Measurements from ENCODE around the gene APC.
"Not testable (repeated sequence)": the region's sequence is repeated elsewhere in the genome, so short reads cannot be mapped to it uniquely, and the experiment has no call there.

Gene APC

DNA sequence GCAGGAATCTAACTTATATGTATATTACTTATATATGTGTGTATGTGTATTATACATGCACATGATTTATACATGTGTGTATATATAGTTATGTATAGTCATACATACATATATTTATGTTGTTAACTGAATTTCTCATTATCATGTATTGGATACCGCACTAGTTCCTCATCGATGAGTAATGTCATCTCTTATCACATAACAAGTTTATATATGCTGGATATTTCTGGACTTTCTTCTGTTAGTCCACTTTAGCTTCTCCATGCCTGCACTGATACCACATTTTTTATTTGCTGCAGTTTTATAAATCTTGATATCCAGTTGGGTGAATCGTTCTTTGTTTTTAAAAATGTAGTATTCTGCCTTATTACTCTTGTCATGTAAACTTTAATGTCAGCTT is 50.2 kb downstream of the APC start:
- DNase-seq: no peak

DNA sequence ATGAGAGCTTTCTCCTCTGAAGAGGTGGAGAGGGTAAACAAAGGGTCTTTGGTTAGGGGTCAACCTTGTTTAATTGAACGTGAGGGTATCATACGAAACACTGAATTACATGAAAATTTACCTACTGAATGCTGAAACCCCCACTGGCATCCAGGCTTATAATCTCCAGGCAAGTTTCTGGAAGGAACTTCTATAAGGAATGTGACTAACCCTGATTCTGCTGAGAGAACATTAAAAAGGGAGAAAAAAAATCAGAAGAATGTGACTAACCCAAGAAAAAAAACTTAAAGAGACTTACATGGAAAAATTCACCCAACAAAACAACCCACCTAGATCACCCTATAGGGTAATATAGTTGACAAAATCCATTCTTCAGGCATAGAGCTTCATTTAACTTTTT is 55.5 kb downstream of the APC start:
- DNase-seq: no peak

DNA sequence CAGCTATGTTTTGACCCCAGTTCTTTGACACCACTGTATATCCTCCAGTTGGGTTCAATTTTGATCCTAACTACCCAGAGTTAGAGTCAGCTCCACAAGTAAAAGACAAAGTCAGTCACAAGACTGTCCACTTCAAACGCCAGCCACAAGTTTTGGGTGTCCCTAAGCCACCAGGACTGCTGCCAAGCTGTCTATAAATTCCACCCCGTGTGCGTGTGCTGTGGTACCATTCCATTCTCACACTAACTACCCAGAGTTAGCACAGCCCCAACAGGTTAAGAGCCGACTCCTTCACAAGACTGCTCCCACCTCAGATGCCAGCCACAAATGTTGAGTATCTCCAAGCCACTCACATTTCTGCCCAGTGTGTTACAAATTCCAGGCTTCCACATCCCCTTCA is 56.7 kb downstream of the APC start:
- DNase-seq: no peak

DNA sequence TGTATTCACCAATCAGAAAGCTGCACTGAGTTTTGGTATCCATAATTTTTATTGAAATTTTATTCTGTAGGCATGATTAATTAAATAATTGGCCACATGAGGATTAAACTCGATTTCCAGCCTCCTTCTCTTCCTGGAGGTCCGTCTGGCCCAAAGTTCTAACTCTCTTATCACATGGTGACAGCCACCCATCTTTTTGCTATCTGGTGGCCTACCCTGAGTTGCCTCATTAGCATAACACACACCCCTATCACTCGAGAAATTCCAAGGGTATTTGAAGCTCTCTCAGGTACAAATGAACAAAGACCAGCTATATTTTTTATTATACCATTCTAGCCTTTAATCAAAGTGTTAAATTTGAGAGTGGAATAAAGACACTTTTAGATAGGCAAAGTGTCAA is 57.7 kb downstream of the APC start:
- DNase-seq: no peak

DNA sequence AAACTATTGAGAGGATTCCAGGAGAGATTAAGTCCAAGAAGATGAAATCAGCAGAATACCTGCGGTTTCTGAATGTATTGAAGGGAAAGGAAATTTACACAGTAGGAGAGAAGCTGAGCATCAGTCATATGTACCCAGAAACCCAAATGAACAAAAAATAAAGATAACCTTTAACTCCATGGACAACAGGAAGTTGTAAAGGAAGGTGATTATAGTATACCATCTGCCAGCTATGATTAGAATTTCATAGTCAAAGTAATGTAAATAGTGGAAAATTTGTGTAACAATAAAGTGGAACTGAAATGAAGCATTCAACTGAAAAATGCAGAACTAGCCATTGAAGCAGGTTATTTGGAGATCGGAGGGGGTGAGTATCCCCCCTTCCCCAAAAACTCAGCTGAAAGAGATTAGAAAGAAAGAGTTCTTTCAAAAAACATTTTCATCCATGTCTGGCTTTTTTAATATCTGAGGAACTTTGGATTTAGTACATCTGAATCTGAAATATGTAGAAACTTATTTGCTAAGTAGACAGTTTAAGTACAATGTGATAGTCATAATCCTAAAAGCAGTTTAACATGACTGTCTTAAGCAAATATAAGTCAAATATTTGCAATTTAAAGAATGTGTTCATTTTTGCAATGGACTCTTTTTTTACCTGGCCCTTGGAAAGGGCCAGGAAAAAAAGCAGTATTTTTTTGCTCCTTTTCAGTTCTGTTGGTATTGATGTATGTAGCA is 58.4 kb downstream of the APC start:
- DNase-seq: no peak

DNA sequence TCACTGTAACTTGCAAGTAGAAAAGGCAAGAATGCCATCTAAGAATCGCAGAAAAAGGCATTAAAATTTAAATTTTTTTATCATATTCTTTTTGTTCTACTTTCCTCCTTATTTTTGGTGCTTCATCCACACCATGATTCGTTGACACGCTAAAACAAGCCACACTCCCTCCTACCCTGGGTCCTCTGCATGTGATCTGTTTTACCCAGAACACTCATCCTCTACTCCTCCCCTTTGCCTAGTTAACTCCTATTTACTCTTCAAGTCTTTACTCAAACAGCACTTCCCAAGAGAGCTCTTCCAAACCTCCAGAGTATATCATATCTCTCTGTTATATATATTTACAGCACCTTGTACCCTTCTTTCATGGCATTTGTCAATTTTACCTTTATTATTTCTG is 62.0 kb downstream of the APC start:
- DNase-seq: no peak

DNA sequence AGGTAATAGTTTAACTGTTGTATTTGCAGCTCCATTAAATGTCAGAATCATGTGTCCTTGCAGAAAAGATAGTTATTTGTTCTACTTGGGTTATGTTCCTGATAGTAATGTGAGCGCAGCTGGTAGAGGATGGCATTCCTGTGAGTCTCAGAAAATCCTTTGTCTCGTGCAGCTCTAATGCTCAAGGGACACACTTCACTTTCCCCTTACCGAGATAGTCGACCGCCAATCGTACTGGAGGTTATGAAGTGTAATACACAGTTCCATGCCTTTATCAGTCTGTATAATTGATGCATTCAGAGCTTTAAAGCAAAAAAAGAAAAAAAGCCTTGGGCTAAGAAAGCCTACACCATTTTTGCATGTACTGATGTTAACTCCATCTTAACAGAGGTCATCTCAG is 63.2 kb downstream of the APC start:
- DNase-seq: no peak

DNA sequence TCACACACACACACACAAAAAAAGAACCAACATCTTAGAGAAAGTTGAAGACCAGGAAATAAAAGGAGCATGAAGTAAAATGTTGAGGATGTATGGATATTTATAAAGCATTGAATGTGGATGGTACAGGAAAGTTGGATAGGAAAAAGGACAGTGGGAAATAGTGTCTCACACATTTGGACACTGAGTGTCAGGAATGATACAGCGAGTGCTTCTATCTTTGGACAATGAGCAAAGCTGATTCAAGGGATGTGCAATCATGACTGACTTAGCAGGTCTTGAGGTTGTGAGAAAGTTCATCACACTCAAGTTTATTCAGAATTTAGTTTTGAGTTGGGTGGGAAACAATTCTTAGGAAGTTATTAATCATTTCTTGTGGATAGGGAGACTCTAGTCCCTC is 73.3 kb downstream of the APC start:
- DNase-seq: no peak

DNA sequence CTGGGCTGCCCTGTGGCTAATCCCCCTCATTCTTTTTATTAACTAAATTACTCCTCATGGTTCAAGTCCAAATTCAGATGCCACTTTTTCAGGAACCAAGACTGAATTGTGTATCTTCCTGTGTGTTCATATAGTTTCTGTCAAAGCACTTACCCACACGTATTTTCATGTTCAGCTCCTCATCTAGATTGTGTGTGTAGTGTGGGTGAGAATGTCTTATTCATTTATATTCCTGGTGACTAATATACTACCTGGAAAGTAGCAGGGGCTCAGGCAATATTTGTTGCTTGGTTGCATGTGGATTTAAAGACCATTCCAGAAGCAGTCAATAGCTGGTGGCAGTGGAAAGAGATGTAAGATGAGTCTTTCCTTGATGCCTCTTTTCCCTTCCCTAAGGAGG is 74.9 kb downstream of the APC start:
- peak; percentile 2 for DNase-seq

DNA sequence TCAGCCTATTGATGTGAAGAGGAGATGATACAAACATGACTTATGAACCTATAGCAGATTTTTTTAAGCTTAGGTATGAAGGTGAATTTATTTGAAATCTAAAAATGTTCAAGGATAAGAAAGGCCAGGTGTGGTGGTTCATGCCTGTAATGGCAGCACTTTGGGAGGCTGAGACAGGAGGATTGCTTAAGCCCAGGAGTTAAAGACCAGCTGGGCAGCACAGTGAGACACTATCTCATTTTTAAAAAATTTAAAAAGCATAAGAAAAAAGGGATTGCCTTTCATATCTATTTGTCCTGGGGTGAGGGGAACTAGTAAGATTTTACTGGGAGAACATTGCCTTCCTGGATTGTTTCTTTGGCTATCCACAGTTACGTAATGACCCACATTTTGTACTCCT is 82.6 kb downstream of the APC start:
- no peak for DNase-seq

DNA sequence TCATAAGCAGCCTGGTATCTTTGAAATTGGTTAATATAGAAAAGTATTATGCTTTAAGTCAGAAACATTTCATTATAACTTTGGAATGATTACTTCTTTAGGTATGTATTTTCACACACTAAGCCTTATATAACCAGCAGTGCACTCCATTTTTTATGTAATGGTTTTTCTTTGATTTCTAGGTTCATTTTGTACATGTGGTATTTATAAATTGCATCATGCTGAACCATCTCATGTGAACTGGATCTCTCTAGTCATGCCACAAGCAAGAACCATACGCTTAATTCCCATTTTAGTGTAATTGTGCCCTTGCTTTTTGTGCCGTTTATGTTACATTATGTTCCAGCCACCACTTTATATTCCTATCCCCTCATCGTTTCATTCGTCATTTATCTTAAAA is 84.8 kb downstream of the APC start:
- DNase-seq: no peak

DNA sequence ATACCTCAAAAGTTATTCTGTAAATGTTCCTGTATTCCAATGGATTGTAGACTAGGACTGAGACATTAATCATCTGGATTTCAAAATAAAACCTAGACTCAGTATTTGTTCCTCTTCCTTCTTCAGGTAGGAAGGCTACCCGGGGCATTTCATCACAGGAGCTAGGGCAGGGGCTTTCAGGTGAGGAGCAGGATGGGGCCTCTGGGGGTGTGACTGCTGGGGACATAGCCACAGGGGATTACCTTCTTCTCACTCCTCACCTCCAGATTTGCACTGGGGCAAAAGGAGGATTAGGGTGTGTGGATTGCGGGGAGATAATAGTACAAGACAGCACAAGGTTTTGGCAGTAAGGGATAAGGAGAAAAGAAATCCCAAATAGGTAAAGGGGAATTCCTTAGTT is 85.5 kb downstream of the APC start:
- no peak for DNase-seq

DNA sequence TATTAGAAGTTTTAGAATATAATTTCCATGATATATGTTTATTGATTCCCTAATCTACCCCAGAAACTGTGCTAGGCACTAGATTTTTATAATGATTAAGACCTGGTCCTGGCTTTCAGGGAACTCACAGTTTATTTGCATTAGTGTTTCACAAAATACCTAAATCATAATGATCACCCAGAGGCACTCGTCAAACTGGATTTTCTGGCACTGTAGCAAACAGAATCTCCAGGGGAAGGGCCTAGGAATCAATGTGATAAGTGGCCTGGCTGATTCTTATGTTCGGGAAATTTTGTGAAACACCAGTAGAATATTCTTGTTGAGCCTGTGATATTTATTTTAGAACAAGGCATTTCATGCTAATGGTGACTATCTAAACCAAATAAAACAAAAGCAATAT is 86.0 kb downstream of the APC start:
- DNase-seq: no peak

DNA sequence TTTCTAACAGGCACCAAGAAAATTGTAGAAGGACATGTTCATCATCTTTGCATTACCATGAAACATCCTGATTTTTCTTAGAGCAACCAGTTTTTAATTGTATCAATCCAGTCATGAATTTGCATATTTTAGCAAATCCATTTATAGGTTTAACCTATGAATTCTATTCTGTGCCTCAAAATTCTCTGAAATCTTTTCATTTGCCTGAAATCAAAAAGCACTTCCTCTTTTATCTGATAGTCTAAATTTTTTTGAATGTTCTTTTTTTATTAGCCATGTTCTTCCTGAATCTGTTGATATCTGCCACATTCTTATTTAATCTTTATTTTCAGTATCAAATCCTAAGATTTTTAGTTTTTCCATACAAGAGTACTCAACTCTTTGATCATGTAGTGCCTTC is 86.5 kb downstream of the APC start:
- DNase-seq: no peak

DNA sequence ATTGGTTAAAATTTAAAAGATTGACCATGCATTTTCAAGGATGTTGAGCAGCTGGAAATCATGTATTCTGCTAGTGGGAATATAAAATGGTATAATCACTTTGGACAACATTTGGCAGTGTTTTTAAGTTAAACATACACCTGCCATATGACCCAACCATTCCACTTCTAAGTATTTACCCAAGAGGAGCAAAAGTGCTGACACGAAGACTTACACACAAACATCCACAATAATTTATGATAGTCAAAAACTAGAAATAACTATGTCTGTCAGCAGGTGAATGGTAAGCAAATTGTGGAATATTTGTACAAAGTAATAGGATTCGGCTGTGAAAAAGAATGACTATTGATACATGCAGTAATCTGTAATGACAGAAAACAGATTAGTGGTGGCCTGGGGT is 92.7 kb downstream of the APC start:
- DNase-seq: no peak

DNA sequence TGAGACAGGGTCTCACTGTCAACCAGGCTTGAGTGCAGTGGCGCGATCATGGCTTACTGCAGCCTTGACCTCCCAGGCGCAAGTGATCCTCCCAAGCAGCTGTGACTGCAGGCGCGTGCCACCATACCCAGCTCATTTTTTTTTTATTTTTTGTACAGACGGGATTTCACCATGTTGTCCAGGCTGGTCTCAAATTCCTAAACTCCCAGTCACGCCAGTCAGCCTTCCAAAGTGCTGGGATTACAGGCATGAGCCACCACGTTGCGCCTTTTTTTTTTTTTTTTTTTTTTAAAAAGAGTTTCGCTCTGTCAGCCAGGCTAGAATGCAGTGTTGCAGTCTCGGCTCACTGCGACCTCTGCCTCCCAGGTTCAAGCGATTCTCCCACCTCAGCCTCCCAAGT is 96.3 kb downstream of the APC start:
- no peak for DNase-seq

DNA sequence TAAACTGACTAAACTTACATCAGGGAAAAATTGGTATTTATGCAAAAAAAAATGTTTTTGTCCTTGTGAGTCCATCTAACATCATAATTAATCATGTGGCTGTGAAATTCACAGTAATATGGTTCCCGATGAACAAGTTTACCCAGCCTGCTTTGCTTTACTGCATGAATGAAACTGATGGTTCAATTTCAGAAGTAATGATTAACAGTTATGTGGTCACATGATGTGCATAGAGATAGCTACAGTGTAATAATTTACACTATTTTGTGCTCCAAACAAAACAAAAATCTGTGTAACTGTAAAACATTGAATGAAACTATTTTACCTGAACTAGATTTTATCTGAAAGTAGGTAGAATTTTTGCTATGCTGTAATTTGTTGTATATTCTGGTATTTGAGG is 106.8 kb downstream of the APC start:
- DNase-seq: no peak

DNA sequence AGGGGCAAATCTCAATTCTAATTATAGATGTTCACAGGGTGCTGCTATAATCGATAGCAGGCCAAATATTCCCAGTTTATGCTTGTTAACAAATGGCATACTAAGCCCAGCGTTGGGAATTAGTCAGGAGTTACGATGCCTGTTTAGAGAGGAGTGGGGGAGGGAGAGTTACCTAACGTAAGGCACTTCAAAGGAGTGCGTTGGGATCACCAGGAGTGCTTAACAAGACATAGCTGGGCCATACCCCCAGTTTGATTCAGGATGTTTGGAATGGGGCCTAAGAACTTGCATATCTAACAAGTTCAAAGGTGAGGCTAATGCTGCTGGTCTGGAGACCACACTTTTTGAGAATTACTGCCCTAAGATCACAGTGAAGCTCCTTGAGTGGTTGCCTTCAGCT is 108.9 kb downstream of the APC start:
- no peak for DNase-seq

DNA sequence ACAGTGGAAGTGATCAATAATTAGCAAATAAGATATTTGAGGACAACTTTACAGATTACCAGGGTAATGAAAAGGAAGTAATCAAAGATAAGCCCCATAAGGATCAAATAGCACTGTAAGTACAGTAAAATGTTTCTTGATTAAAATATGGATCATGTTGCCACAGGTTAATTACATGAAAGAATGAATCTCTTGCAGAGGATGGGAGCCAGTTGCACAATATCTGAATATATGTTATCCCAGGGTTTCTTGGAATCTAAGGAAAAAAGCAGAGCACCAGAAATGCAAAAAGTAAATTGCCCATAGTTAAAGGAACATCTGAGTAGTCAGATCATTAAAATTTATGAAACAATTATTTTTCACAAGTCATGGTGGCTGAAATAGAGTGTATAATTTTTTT is 109.6 kb downstream of the APC start:
- DNase-seq: no peak

DNA sequence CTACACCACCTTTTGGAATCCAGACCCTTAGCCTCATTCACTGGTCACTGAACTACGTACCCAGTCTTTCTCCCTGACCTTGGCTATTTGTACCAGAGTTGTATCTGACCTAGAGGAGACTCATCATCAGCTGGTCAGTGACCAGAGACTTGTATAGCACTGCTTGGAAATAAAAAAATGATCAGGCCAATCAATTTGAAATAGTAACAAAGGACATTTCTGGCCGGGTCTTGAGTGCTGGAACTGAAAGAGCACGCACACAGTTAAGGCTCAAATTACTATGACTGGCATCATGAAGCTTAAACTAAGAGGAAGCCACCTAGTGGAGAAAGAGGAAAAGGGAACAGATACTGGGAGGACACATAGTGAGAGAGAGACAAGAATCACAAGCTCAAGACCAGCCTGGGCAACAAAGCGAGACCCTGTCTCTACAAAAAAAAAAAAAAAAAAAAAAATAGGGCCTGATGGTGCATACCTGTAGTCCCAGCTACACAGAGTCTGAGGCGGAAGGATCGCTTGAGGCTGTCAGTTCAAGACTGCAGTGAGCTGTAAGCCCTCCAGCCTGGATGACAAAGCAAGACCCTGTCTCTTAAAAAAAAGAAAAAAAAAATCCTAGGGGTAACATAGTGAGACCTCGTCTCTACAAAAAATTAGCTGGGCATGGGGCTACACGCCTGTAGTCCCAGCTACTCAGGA is 110.6 kb downstream of the APC start:
- peak; percentile 70 for DNase-seq

DNA sequence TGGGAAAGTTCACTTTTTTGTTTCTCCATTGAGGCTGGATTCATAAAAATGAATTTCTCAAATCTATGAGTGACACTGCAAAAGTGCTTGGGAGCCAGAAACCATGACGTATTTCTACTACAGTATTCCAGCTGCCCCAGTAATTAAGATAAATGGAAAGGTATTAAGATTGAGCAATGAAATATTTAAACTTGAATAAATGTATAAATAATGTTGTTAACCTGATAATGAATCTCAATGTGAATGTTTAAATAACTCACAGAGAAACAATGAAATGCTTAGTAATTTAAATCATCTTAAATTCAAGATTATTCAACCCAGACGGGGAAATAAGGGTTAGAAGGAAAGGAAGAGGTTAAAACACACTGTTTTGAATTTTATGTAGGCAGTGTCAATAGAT is 112.2 kb downstream of the APC start:
- DNase-seq: no peak

DNA sequence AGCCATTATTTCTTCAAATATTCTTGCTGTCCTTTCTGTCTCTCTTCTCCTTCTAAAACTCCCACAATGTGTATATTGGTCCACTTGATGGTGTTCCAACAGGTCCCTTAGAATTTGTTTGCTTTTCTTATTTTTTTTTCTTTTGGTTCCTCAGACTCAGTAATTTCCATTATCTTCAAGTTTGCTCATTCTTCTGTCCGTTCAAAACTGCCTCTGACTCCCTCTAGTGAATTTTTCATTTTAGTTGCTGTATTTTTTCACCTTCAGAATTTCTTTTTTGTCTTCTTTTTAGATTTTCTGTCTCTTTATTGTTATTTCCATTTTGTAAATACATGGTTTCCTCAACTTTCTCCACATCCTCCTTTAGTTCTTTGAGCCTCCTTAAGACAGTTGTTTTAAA is 117.0 kb downstream of the APC start:
- DNase-seq: no peak

DNA sequence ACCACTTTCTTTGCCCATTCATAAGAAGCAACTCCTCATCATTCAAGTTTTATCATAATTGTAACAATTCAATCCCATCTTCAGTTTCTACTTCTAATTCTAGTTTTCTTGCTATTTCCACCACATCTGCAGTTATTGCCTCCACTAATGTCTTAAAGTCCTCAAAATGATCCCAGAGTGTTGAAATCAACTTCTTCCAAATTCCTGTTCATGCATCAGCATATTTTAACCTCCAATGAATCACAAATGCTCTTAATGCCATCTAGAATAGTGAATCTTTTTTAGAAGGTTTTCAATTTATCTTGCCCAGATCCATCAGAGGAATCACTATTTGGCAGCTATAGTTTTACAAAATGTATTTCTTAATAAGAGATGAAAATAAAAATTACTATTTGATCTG is 120.2 kb downstream of the APC start:
- no peak for DNase-seq

DNA sequence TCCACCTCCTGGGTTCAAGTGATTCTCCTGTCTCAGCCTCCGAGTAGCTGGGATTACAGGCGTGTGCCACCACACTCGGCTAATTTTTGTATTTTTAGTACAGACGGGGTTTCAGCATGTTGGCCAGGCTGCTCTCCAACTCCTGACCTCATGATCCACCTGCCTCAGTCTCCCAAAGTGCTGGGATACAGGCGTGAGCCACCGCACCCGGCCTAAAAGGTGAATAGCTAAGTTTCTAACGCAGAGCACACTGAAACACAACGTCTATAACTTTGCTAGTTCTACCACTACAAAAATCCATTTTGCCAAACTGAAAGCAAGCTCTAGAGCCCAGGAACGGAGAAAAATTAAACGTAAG is 122.9 kb downstream of the APC start:
- not testable (repeated sequence) for DNase-seq

DNA sequence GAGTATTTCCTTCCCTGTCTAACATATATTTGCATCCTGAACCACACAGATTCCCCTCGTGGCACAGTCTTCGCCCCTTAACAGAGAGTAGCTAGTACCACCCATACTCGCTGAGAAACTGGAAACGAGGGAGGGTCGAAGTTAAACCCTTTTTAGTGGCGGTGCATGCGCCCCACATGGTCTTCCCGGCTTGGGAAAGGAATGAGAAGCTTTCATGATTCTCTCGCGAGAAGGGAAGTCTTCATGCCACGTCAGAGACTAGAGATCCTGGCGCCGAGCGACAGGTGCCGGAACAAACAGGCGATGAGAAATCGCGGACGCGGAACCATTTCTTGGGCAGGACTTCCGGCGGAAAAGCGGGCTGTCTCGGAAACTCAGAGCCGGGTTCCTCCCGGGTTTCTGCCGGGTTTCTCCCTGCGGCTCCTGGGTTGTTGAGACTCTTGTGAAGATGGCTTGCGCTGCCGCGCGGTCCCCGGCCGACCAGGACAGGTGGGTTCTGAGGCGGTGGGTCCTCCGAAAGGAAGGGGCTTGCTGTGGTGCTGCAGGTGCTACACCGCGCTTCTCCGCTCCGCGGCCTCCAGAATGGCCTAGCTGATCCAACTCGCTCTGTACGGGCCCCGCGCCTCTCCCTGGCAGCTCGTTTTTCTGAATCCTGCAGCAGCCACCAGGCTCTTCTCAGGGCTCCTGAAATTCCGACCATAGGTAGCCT is 123.4 kb downstream of the APC start, which contains the start of gene SRP19:
TSS of gene SRP19 (plus strand) at position 359 of the 709 bp plus-strand sequence. CDS start at position 449, 90 bp downstream.
- peak; percentile 96 for DNase-seq
